ENCODE results near the gene WIZ. TPM values are rescaled to one million over a fixed set of nuclear protein-coding genes. Genes with fewer than 3 reads are reported as not detected.
A peak's percentile ranks its signal among the peaks of the same experiment; 100 is the strongest.
"Not testable (repeated sequence)": the region's sequence is repeated elsewhere in the genome, so short reads cannot be mapped to it uniquely, and the experiment has no call there.

The WIZ gene
- total RNA-seq, 2 experiments from 2014 or later, result 16.5 to 16.7 TPM

DNA sequence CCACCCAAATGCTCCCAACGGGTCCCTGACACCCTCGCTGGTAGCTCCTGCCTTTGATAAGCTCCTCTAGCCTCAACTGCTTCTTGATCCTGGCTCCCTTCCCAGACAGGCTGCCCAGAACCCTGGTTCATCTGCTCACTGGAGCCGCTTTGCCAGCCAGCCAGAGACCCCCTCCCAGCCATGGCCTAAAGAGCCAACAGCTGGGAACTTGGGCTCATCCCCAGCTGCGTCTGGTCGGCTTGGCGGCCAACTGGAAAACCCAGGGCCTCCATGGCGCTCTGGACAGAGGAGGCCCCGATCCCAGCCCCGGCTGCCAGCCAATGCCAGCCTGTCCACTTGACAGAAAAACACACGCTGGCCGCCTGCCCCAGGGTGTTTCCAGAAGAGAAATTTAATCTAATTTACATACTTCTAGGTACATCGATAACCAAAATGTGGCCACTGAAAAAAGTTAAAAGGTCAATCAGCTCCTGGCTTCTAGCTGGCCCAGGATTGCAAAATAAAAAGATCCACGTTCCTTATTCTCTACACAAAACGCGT is 28.0 kb downstream of the WIZ start:
- CTCF ChIA-PET, result interaction anchor here (4.3 to 6.8 kb wide), 2 partner anchors 133 to 137 kb away, joined by 26 to 79 read pairs; no protein-coding TSS in a partner anchor
- H3K36me3 Mint-ChIP-seq (ENCODE audit: low read depth), result peaks cover 31% of the 10 kb centered on the region
- DNase-seq, result no peak
- H3K27ac Mint-ChIP-seq, result no peak overlapping the region
- no peaks in the 10 kb centered on the region for H3K27me3 Mint-ChIP-seq (ENCODE audit: low read depth)
- H3K9me3 Mint-ChIP-seq, result peaks cover 3% of the 10 kb centered on the region
- H3K4me1 Mint-ChIP-seq (ENCODE audit: low read depth), result peaks cover 23% of the 10 kb centered on the region
- intact Hi-C loops (cut with micrococcal nuclease), result no loop called here
- no peak overlapping the region for H3K4me3 Mint-ChIP-seq

GRCh38 chr19:15421136-15421695 is 28.5 kb downstream of the WIZ start:
- intact Hi-C loops (cut with micrococcal nuclease), result no loop called here
- Mint-ChIP-seq H3K27ac (no peak overlapping the region), H3K27me3 (ENCODE audit: low read depth) (no peaks in the 10 kb centered on the region), H3K4me3 (no peak overlapping the region), H3K36me3 (ENCODE audit: low read depth) (peaks cover 28% of the 10 kb centered on the region), H3K9me3 (peaks cover 3% of the 10 kb centered on the region), H3K4me1 (ENCODE audit: low read depth) (peaks cover 27% of the 10 kb centered on the region)
- CTCF ChIA-PET, result interaction anchor here (0.6 to 6.8 kb wide), 5 partner anchors 42 to 894 kb away, joined by 4 to 79 read pairs (median 26); no protein-coding TSS in a partner anchor
- no peak for DNase-seq

GRCh38 chr19:15419413-15420025 is 30.2 kb downstream of the WIZ start:
- intact Hi-C loops (cut with micrococcal nuclease), result loop anchor here (1.0 to 2.0 kb wide), 11 partner anchors 13 to 327 kb away; partner anchors contain the start of gene AKAP8
- Mint-ChIP-seq H3K36me3 (ENCODE audit: low read depth) (peaks cover 25% of the 10 kb centered on the region), H3K9me3 (peaks cover 3% of the 10 kb centered on the region), H3K4me1 (ENCODE audit: low read depth) (peaks cover 37% of the 10 kb centered on the region), H3K4me3 (peak overlapping the region; percentile 99), H3K27me3 (ENCODE audit: low read depth) (no peaks in the 10 kb centered on the region), H3K27ac (peak overlapping the region; percentile 63)
- CTCF ChIA-PET, result interaction anchor here (0.5 to 6.8 kb wide), 21 partner anchors 10 to 327 kb away, joined by 3 to 79 read pairs (median 6); partner anchors contain the start of genes AKAP8 and WIZ
- no peak for DNase-seq

GRCh38 chr19:15418579-15419412 is 31.0 kb downstream of the WIZ start, which contains the start of gene AKAP8L:
AKAP8L (minus strand) TSS chr19:15418988; CDS start chr19:15418923, 65 bp downstream.
- H3K4me3 Mint-ChIP-seq, result peak within 1 kb of the TSS; percentile 99
- CTCF ChIA-PET, result interaction anchor here (0.5 to 6.8 kb wide), 20 partner anchors 9 to 326 kb away, joined by 3 to 79 read pairs (median 6); partner anchors contain the start of genes AKAP8 and WIZ
- peaks cover 3% of the 10 kb centered on the region for H3K9me3 Mint-ChIP-seq
- intact Hi-C loops (cut with micrococcal nuclease), result loop anchor here (1.0 to 2.0 kb wide), 11 partner anchors 14 to 326 kb away; partner anchors contain the start of gene AKAP8
- peak; percentile 99 for DNase-seq
- H3K27ac Mint-ChIP-seq, result peak within 1 kb of the TSS; percentile 92
- peaks cover 38% of the 10 kb centered on the region for H3K4me1 Mint-ChIP-seq (ENCODE audit: low read depth)
- H3K27me3 Mint-ChIP-seq (ENCODE audit: low read depth), result no peaks in the 10 kb centered on the region
- H3K36me3 Mint-ChIP-seq (ENCODE audit: low read depth), result peaks cover 21% of the 10 kb centered on the region

DNA sequence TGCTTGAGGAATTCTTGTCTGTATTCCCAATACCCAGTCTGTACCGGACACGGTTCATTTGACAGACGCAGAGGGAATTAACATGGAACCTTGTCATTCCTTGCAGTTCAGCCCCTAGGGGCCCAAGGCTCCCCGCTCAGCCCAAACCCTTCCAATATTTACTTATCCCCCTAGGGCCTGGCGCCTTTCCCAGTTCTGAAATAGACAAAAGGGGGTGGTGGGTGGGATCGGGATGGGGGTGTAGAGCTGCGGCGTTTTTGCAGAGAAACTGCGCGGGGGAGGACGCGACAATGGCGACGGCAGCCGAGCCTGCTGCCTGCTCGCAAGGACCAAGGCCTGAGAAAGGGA is 31.6 kb downstream of the WIZ start:
- Mint-ChIP-seq H3K4me3 (peak overlapping the region; percentile 99), H3K9me3 (no peaks in the 10 kb centered on the region), H3K27ac (peak overlapping the region; percentile 92), H3K4me1 (ENCODE audit: low read depth) (peaks cover 42% of the 10 kb centered on the region), H3K27me3 (ENCODE audit: low read depth) (no peaks in the 10 kb centered on the region), H3K36me3 (ENCODE audit: low read depth) (peaks cover 16% of the 10 kb centered on the region)
- CTCF ChIA-PET, result interaction anchor here (0.8 to 6.8 kb wide), 11 partner anchors 15 to 326 kb away, joined by 3 to 79 read pairs (median 11); partner anchors contain the start of genes AKAP8 and WIZ
- intact Hi-C loops (cut with micrococcal nuclease), result loop anchor here (2.0 kb wide), 1 partner anchor 325 kb away; no protein-coding TSS in a partner anchor
- DNase-seq, result no peak

DNA sequence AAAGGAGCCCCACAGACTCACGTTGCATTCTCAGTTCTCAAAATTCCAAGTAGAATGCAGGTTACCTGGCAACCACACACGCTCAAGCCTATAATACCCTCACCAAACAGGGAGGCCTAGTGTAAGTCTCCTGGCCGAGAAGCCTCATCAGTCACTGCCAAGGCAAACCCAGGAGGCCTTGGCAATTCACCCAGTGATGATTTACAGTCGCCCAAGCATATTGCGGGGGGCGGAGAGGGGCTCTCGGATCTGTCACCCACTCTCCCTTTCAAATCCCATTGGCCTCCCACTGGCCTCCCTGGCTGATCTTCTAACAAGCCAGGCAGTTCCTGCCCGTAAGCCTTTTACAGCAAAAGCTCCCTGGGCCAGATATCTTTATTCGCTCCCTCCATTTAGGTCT is 32.1 kb downstream of the WIZ start:
- Mint-ChIP-seq H3K27ac (peak overlapping the region; percentile 92), H3K4me1 (ENCODE audit: low read depth) (peaks cover 44% of the 10 kb centered on the region), H3K27me3 (ENCODE audit: low read depth) (no peaks in the 10 kb centered on the region), H3K9me3 (no peaks in the 10 kb centered on the region), H3K4me3 (peak overlapping the region; percentile 99), H3K36me3 (ENCODE audit: low read depth) (peaks cover 11% of the 10 kb centered on the region)
- intact Hi-C loops (cut with micrococcal nuclease), result loop anchor here (2.0 kb wide), 1 partner anchor 325 kb away; no protein-coding TSS in a partner anchor
- CTCF ChIA-PET, result interaction anchor here (0.7 to 6.8 kb wide), 6 partner anchors 15 to 141 kb away, joined by 3 to 79 read pairs (median 20); no protein-coding TSS in a partner anchor
- DNase-seq, result no peak

DNA sequence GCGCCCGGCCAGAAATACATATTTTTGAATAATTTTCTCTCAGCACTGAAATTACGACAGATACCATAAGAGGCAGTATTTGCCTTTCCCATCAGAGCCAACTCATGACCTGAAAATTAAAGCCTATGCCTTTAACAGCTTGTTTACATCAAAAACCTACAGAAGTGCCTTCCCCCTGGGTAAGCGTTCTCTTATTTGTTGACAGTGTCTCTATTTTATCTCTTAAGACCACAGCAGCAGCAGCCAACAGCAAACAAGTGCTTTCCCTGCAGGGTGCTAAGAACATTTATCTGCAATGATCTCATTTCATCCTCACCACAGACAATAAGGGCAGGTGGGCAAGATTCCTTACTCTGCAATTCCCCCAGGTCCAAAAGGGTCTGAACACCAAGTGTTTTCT is 36.9 kb downstream of the WIZ start:
- H3K27ac Mint-ChIP-seq, result no peak overlapping the region
- H3K4me1 Mint-ChIP-seq (ENCODE audit: low read depth), result peaks cover 48% of the 10 kb centered on the region

GRCh38 chr19:15411351-15411750 is 38.4 kb downstream of the WIZ start:
- CTCF ChIA-PET; H3K36me3 Mint-ChIP-seq (ENCODE audit: low read depth): not testable (repeated sequence)
- H3K27ac Mint-ChIP-seq, result peak overlapping the region; percentile 18

More for the DNA sequence above, 36.9 kb downstream of the WIZ start:
- intact Hi-C loops (cut with micrococcal nuclease), result no loop called here
- no peak for DNase-seq
- no peaks in the 10 kb centered on the region for H3K27me3 Mint-ChIP-seq (ENCODE audit: low read depth)
- no peaks in the 10 kb centered on the region for H3K9me3 Mint-ChIP-seq
- peaks cover 4% of the 10 kb centered on the region for H3K36me3 Mint-ChIP-seq (ENCODE audit: low read depth)
- CTCF ChIA-PET, result no interaction called here
- no peak overlapping the region for H3K4me3 Mint-ChIP-seq

GRCh38 chr19:15404780-15405211 is 45.0 kb downstream of the WIZ start:
- Mint-ChIP-seq H3K27ac (no peak overlapping the region), H3K9me3 (no peaks in the 10 kb centered on the region), H3K36me3 (ENCODE audit: low read depth) (peaks cover 3% of the 10 kb centered on the region), H3K27me3 (ENCODE audit: low read depth) (no peaks in the 10 kb centered on the region), H3K4me1 (ENCODE audit: low read depth) (peaks cover 43% of the 10 kb centered on the region), H3K4me3 (no peak overlapping the region)
- DNase-seq, result no peak
- CTCF ChIA-PET, result interaction anchor here (1.4 kb wide), 1 partner anchor 152 kb away, joined by 3 read pairs; no protein-coding TSS in a partner anchor
- intact Hi-C loops (cut with micrococcal nuclease), result no loop called here

More at GRCh38 chr19:15411351-15411750, 38.4 kb downstream of the WIZ start:
- DNase-seq; H3K27me3 Mint-ChIP-seq (ENCODE audit: low read depth); intact Hi-C loops (cut with micrococcal nuclease); H3K9me3 Mint-ChIP-seq; H3K4me3 Mint-ChIP-seq: not testable (repeated sequence)
- H3K4me1 Mint-ChIP-seq (ENCODE audit: low read depth), result peaks cover 47% of the 10 kb centered on the region

DNA sequence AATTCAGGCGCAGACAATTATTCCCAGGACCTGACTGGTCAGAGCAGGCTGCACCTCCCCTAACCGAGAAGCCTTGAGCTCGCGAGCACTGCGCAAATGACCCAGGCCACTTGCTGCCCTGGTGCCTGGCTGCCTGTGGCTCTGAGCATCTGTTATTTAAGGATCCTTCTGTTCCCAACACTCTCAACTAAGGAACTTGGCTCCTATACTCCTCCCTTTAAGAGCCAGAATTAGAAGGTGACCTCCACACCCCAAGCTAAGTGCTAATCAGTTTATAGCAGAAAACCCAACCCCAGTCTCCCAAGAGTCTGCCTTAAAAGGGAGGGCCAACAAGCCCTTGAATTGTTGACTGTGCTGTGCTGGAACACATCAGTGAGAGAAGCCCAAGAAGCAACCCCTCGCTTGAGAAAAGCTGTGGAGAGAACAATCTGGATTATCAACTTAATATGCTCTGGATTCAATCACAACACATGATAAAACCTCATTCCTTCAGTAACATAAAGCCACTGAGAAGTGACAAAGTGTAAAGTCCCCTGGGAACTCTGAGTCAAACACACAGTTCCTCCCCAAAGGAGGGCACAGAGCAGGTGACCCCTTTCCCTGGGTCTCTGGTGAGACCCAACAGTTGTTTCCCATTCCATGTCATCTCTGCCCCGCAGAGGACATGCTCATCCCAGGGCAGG is 45.5 kb downstream of the WIZ start:
- intact Hi-C loops (cut with micrococcal nuclease), result no loop called here
- Mint-ChIP-seq H3K4me1 (ENCODE audit: low read depth) (peaks cover 38% of the 10 kb centered on the region), H3K27ac (no peak overlapping the region), H3K27me3 (ENCODE audit: low read depth) (no peaks in the 10 kb centered on the region), H3K36me3 (ENCODE audit: low read depth) (peaks cover 3% of the 10 kb centered on the region), H3K4me3 (no peak overlapping the region), H3K9me3 (no peaks in the 10 kb centered on the region)
- CTCF ChIA-PET, result interaction anchor here (1.4 kb wide), 1 partner anchor 153 kb away, joined by 3 read pairs; no protein-coding TSS in a partner anchor
- no peak for DNase-seq

DNA sequence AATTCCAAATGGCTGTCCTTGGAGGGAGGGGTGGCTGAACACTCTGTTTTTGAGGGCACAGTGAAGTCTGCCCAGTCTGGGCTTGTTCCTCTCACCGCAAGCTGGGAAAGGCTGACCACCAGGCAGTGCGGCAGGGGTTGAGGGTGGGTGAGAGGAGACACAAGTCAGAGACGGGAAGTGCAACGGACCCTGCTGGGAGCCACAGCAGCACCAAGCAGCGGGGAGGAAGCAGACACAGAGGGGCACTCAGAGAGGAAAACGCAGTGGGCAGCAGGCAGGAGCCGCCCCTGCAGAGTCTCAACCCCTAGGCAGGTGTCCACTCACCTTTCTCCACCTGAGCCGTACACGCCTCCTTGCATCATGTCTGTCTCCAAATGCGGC is 46.6 kb downstream of the WIZ start:
- DNase-seq, result no peak
- H3K9me3 Mint-ChIP-seq, result no peaks in the 10 kb centered on the region
- peaks cover 3% of the 10 kb centered on the region for H3K36me3 Mint-ChIP-seq (ENCODE audit: low read depth)
- CTCF ChIA-PET, result no interaction called here
- peaks cover 34% of the 10 kb centered on the region for H3K4me1 Mint-ChIP-seq (ENCODE audit: low read depth)
- H3K27ac Mint-ChIP-seq, result peak overlapping the region; percentile 17
- H3K27me3 Mint-ChIP-seq (ENCODE audit: low read depth), result no peaks in the 10 kb centered on the region
- H3K4me3 Mint-ChIP-seq, result no peak overlapping the region
- intact Hi-C loops (cut with micrococcal nuclease), result no loop called here
